ENCODE measurements around the gene TMEM179B.

The TMEM179B gene

GRCh38 chr11:62792202-62792575 lies 5.0 kb downstream of the TMEM179B start:
- H3K27ac ChIP-seq, result peak overlapping the region; percentile 7
- in situ Hi-C loops (cut with HindIII; ENCODE audit: low pct_ligation_motif_present, low sequenced_read_pairs), result no loop called here
- H3K27me3 ChIP-seq (replicated peaks), result no peaks in the 10 kb centered on the region
- TF ChIP-seq, protein P1, sequence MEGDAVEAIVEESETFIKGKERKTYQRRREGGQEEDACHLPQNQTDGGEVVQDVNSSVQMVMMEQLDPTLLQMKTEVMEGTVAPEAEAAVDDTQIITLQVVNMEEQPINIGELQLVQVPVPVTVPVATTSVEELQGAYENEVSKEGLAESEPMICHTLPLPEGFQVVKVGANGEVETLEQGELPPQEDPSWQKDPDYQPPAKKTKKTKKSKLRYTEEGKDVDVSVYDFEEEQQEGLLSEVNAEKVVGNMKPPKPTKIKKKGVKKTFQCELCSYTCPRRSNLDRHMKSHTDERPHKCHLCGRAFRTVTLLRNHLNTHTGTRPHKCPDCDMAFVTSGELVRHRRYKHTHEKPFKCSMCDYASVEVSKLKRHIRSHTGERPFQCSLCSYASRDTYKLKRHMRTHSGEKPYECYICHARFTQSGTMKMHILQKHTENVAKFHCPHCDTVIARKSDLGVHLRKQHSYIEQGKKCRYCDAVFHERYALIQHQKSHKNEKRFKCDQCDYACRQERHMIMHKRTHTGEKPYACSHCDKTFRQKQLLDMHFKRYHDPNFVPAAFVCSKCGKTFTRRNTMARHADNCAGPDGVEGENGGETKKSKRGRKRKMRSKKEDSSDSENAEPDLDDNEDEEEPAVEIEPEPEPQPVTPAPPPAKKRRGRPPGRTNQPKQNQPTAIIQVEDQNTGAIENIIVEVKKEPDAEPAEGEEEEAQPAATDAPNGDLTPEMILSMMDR (IDR thresholded peaks at IDR 0.05; ENCODE audit: low read depth, low read length, missing control alignments), result no peak
- no peak for DNase-seq
- H3K4me3 ChIP-seq (ENCODE audit: low read depth, low read length), result no peak overlapping the region
- peaks cover 67% of the 10 kb centered on the region for H3K36me3 ChIP-seq (replicated peaks)

DNA sequence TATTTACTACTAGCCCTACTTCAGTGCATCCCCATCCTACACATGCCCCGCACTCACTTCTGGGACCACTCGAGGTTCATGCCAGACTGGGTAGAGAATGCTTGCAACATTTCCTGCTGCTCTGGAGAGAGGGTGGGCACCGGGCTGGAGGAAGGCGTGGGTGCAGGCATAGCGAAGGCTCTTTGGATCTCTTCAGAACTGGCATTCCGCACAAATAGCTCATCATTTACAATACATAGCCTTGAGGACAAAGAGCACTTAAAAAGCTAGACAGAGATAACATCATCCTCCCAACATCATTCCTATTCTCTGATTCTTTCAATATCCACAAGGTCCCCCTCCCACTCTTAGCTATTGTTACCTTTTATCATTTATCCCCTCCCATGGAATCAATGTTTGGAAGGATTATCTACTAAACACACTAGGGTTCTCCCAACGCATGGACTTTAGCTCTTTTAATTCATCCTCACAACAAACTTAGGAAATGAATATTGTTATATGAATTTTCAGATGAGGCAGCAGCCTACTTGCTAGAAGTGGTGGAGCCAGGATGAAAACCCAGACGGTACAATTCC lies 7.1 kb downstream of the TMEM179B start:
- Histone ChIP-seq H3K36me3 (replicated peaks) (peaks cover 78% of the 10 kb centered on the region), H3K27ac (no peak overlapping the region), H3K27me3 (replicated peaks) (no peaks in the 10 kb centered on the region), H3K4me3 (ENCODE audit: low read depth, low read length) (no peak overlapping the region)
- in situ Hi-C loops (cut with HindIII; ENCODE audit: low pct_ligation_motif_present, low sequenced_read_pairs), result no loop called here
- TF ChIP-seq, protein P1 (IDR thresholded peaks at IDR 0.05; ENCODE audit: low read depth, low read length, missing control alignments), result no peak
- DNase-seq, result no peak

- H3K27ac ChIP-seq, result no peak overlapping the region
- no peak overlapping the region for H3K4me3 ChIP-seq (ENCODE audit: low read depth, low read length)
- in situ Hi-C loops (cut with HindIII; ENCODE audit: low pct_ligation_motif_present, low sequenced_read_pairs), result no loop called here
- TF ChIP-seq, protein P1 (IDR thresholded peaks at IDR 0.05; ENCODE audit: low read depth, low read length, missing control alignments), result no peak
- no peaks in the 10 kb centered on the region for H3K27me3 ChIP-seq (replicated peaks)
- peaks cover 87% of the 10 kb centered on the region for H3K36me3 ChIP-seq (replicated peaks)
- no peak for DNase-seq
Measured at GRCh38 chr11:62796281-62796680, 9.1 kb downstream of the TMEM179B start.

- Histone ChIP-seq H3K27me3 (replicated peaks) (no peaks in the 10 kb centered on the region), H3K4me3 (ENCODE audit: low read depth, low read length) (no peak overlapping the region), H3K36me3 (replicated peaks) (peaks cover 80% of the 10 kb centered on the region), H3K27ac (no peak overlapping the region)
- in situ Hi-C loops (cut with HindIII; ENCODE audit: low pct_ligation_motif_present, low sequenced_read_pairs), result no loop called here
- TF ChIP-seq, protein P1 (IDR thresholded peaks at IDR 0.05; ENCODE audit: low read depth, low read length, missing control alignments), result no peak
- DNase-seq, result no peak
Measured at GRCh38 chr11:62799486-62799885, 12.3 kb downstream of the TMEM179B start.

DNA sequence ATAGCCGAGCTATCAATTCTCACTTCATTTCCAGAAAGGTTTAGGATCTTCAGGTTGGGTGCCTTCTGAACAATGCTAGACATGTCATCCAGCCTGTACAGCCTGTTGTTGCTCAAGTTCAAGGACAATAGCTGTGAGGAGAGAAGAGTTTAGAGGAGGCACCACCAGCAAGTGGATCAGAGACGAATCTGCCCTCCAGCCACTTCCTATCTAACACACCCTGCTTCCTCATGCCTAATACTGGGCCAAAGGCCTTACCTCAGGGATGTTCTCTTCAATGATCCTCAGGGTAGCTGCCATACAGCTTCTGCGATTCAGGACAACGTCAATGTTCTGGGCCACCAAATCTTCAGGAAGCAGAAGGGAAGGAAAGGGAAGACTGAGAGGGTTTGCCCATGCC lies 13.9 kb downstream of the TMEM179B start:
- in situ Hi-C loops (cut with HindIII; ENCODE audit: low pct_ligation_motif_present, low sequenced_read_pairs), result no loop called here
- H3K4me3 ChIP-seq (ENCODE audit: low read depth, low read length), result no peak overlapping the region
- no peak overlapping the region for H3K27ac ChIP-seq
- TF ChIP-seq, protein P1 (IDR thresholded peaks at IDR 0.05; ENCODE audit: low read depth, low read length, missing control alignments), result no peak
- no peak for DNase-seq
- peaks cover 64% of the 10 kb centered on the region for H3K36me3 ChIP-seq (replicated peaks)
- no peaks in the 10 kb centered on the region for H3K27me3 ChIP-seq (replicated peaks)
